D721Med (cell line): ENCODE data around the gene PWWP2B.
A peak's percentile ranks its signal among the peaks of the same experiment; 100 is the strongest.
"Not testable (repeated sequence)": the region's sequence is repeated elsewhere in the genome, so short reads cannot be mapped to it uniquely, and the experiment has no call there.

Experiments
- DNase-seq: peaks from one replicate; pipeline ENCODE4 v3.0.0; 2011; ENCODE audit warnings: low spot score; ENCODE audit not compliant: insufficient read length
- FAIRE-seq: peaks from 2 replicates; lab custom pipeline; 2011; peaks lifted over from hg19 to GRCh38; lab: Jason Lieb, UNC
- TF ChIP-seq, protein P1 (sequence below): IDR thresholded peaks from 2 replicates; pipeline ENCODE4 v1.5.1; 2012; ENCODE audit warnings: mild to moderate bottlenecking, control low read depth; ENCODE audit not compliant: insufficient read depth; ENCODE audit errors: missing control alignments

Gene PWWP2B

DNA sequence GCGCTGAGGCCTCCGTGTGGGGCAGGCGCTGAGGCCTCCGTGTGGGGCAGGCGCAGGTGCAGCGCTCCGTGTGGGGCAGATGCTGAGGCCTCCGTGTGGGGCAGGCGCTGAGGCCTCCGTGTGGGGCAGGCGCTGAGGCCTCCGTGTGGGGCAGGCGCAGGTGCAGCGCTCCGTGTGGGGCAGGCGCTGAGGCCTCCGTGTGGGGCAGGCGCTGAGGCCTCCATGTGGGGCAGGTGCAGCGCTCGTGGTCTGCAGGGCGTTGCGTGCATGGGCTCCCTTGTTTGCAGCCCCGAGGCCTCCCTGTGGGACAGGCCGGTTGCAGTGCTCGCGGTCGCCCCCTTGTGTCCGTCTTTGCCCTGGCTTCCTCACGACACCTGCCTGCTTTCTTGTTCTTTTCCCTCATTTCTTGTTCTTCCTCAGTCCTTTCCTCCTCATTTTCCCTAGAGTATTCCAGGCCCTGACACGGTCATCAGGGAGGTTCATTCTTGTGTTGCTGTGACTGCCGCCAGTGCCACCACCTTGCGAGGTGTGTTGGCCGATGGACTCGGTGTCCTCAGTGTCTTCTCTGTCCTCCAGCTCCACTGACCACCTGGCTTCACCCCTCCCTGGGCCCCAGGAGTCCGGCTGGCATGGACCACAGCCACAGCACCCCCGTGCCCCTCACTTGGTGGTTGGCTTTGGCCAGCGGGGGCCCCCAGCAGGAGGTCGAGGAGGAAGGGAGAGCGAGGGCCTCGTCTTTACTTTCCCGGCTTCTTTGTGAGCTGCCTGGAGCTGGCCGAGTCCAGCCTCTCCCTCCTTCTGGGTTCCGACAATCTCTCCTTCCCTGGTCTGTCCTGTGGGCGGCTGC, 44.3 kb upstream of the PWWP2B start:
- FAIRE-seq = not testable (repeated sequence)
- DNase-seq = peak; percentile 72
- TF ChIP-seq, protein P1, sequence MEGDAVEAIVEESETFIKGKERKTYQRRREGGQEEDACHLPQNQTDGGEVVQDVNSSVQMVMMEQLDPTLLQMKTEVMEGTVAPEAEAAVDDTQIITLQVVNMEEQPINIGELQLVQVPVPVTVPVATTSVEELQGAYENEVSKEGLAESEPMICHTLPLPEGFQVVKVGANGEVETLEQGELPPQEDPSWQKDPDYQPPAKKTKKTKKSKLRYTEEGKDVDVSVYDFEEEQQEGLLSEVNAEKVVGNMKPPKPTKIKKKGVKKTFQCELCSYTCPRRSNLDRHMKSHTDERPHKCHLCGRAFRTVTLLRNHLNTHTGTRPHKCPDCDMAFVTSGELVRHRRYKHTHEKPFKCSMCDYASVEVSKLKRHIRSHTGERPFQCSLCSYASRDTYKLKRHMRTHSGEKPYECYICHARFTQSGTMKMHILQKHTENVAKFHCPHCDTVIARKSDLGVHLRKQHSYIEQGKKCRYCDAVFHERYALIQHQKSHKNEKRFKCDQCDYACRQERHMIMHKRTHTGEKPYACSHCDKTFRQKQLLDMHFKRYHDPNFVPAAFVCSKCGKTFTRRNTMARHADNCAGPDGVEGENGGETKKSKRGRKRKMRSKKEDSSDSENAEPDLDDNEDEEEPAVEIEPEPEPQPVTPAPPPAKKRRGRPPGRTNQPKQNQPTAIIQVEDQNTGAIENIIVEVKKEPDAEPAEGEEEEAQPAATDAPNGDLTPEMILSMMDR = peak; percentile 73

DNA sequence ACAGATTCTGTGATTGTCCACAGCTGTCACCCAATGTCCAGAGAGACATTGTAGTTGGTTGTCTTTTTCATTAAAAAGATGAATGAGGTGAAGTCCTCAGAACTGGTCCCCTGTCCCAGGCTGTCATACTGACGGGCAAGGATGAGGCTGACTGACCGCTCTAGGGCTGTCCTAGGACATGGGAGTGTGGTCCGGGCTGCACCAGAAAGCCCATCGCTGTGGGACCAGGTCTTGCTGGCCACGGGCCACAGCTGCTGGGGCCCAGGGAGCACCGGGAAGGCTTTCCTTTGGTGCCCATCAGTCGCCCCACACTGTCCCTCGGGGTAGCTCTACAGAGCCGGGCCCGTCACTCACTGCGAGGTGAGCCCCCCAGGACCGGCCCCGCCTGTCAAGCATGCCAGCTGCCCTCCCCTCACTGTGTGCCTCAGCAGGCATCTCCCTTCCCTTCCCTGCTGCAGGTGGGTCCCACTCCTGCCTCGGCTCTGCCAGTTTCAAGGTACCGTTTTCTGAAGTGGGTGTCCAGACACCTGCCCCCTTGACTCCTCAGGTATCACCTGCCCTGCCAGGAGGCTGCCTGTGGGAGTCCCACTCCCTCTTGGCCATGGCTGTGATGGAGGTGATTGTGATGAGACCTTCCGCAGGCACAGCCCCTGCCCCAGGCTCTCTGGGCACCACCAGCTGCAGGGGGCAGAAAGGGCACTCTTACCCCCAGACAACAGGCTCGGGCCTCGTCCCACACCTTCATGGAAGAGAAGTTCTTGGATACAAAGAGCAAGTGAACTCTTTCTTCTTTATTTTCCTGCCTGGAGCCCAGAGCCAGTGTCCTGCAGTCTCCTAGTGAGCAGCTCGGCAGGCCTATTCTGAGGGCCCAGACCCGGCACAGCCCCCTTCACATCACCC, 43.3 kb upstream of the PWWP2B start:
- TF ChIP-seq, protein P1 = no peak
- DNase-seq (no peak), FAIRE-seq (no peak)

DNA sequence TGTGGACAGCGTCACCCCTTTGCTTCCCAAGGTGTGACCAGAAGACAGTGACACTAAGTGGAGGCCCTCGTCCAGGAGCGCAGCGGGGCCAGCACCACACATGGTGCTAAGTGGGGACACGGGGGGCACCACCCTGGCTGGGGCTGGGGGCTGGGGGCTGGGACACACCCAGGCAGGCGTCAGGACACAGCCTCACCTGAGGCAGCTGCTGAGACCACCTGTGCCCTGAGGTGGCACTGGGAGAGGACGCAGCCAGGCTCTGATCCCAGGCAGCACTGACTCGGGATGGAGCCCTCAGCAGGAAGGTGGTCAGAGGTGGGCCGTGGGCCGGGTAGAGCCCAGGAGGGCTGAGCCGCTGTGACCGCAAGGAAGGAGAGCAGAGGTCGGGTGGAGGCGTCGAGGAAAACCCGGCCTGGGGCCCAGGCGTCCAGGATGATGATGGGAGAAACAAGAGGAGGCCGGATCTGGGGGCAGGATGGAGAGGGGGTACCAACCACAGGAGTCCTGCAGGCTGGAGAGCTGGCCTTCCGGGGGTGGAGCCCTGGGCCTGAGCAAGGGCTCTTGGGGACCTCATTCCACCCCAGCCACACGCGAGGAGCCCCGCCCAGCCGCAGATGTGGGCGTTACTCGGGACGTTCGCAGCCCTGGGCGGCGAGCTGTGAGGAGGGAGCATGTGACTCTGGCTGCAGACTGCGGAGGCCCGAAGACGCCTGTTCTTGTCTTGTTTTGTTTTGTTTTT, 42.5 kb upstream of the PWWP2B start:
- FAIRE-seq = no peak
- DNase-seq = no peak

DNA sequence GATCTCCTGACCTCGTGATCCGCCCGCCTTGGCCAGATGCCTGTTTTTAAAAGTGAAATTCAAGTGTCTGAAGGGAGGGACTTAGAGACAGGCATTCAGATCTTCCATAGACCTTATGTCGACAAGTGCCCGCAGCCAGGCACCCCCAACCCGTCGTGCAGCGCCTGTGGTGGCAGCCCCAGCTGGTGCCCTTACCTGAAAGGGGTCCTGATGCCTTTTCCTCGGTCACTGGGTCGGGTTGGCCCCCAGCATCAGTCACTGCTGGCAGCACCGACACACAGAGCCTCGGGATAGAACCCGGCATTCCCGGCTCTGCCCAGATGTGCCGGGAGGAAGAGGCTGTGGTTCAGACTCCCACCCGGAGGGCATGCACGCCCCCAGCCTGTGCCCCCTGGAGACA, 41.7 kb upstream of the PWWP2B start:
- FAIRE-seq (no peak), DNase-seq (no peak)
- TF ChIP-seq, protein P1 = no peak

More for the DNA sequence above, 42.5 kb upstream of the PWWP2B start:
- TF ChIP-seq, protein P1 = no peak

DNA sequence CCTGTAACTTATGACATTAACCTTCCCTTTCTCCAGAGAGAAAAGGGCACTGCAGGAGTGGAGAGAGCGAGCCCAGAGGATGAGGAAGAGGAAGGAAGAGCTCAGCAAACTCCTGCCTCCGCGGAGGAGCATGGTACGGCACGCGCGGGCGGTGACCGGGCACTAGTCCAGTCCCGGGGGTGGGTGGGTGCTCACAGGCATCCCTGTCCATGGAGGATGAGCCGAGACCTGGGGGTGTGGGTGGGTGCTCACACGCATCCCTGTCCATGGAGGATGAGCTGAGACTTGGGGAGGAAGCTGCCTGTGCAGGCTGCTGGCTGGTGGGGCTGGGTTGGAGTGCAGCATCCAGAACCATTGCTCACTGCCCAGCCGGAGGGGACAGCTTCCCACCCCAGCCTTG, 41.2 kb upstream of the PWWP2B start:
- TF ChIP-seq, protein P1 = no peak
- FAIRE-seq = no peak
- DNase-seq = no peak

DNA sequence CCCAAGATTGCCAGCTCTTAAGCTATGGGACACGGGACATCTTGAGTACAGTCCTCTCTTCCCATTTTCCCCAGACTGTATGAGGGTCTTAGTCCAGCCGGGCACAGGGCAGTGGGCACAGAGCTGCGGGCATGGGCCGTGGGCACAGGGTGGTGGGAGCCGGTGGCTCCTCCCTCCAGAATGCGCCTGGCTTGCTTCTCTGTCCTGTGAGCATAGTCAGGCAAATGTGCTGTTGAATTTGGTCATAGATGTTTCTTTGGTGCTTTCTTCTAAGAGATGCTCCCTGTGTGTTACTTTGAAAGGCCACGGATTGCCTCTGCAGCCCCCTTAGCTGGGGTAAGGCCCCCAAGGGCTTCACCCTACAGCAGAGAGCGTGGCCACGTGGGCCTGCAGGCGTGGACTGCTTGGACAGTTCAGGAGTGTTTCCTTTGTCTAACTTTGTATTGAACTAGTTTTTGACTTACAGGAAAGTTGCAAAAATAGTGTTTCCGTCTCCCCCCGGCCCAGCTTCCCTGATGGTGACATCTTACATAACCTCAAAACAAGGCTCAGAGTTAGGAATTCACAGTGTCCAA, 40.3 kb upstream of the PWWP2B start:
- TF ChIP-seq, protein P1 = no peak
- FAIRE-seq (no peak), DNase-seq (no peak)
